Fibroblast of peridontal ligament (primary cell): ENCODE results near the gene CABP1.
"Not testable (repeated sequence)": the region's sequence is repeated elsewhere in the genome, so short reads cannot be mapped to it uniquely, and the experiment has no call there.

Experiments used
- DNase-seq: peaks from one replicate; pipeline ENCODE4 v3.0.0-alpha.2; 2010; ENCODE audit errors: extremely low read depth

Gene CABP1

DNA sequence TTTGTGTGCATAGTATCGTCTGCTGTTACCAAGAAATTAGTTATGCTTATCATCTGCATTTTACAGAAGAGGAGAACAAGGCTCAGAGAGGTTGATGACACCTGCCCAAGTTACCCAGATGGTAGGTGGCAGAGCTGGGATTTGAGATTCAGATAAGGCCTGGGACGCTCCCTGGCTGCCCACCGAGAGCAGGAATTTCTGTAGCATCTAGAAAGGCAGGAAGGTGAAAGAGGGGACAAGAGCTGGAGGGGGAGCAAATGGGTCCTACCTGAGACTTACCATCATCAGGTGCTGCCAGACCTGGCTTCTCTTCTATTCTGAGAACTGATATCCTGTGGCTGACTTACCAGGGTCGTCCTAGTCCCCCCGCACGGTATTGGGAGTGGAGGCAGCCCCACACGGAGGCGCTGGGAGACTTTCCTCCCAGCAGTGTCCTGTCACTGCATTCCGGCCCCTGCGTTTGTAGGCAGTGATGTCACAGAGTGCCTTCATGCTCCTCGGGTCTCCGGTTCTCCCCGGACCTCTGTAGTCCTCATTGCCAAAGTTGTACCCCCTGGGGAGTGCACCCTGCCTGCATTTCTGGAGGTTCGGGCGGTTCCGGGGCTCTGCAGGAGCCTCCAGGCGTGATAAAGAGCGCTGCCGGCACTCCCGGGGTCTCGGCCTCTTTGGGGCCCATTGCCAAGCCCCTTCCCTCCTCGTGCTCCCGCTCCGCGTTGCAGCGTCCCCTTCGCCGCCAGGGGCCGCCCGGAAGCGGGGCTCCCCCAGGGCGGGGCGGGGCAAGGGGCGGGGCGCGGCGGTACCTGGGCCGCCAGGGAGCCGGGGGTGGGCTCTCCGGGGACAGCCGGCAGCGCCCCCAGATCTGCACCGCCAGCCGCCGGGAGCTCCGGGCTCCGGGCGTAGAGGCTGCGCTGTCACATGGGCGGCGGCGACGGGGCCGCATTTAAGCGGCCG lies at the start of gene CABP1:
Gene CABP1, plus strand, starts transcription at position 856 of the 951 bp plus-strand sequence. Its CDS starts 60 bp downstream, at position 916.
- DNase-seq, result no peak

DNA sequence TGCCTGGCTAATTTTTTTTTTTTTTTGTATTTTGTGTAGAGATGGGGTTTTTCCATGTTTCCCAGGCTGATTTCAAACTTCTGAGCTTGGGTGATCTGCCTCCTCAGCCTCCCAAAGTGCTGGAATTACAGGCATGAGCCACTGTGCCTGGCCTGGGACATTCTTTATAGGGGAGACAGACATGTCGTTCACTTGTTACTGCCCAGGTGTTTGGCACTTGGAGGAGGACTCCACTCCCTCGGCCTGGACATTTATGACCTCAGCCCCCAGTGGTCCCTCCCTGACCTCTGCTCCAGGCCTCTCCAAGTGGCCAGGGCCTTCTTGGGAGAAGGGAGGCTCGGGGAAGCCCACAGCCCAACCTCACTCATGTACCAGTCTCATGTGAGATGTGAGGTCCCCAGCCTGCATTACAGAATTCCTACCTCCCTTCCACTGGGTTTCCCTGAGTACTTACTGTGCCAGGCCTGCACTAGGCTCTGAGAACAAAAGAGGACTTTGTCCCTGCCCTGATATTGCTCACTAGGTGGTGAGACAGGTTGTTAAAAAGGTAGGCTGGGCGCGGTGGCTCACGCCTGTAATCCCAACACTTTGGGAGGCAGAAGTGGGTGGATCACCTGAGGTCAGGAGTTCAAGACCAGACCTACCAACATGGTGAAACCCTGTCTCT lies 49.6 kb upstream of the CABP1 start:
- DNase-seq, result no peak

DNA sequence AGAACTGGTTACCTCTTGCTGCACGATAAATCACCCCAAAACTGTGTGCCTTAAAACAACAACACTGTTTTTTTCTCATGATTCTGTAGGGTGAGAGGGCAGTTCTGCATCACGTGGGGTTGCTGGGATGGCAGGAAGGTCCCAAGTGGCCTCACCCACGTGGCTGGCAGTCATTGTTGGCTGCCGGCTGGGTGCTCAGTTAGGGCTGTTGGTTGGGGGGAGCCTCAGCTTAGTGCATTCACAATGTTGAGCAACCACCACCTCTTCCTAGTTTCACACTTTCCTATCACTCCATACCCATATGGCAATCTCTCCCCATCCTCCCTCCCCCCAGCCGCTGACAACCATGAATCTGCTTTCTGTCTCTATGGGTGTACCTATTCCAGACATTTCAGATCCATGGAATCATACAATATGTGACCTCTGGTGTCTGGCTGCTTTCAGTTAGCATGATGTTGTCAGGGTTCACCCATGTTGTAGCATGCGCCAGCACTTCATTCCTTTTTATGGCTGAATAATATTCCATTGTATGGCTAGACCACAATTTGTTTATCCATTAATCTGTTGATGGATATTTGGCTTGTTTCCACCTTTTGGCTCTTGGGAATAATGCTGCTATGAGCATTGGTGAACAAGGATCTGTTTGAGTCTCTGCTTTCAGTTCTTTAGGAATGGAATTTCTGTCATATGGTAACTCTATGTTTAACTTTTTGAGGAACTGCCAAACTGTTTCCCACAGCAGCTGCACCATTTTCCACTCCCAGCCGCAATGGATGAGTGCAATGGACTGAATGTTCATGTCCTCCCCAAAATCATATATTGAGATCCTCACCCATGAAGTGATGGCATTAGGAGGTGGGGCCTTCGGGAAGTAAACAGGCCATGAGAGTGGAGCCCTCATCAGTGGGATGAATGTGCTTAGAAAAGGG lies 48.0 kb upstream of the CABP1 start:
- no peak for DNase-seq

DNA sequence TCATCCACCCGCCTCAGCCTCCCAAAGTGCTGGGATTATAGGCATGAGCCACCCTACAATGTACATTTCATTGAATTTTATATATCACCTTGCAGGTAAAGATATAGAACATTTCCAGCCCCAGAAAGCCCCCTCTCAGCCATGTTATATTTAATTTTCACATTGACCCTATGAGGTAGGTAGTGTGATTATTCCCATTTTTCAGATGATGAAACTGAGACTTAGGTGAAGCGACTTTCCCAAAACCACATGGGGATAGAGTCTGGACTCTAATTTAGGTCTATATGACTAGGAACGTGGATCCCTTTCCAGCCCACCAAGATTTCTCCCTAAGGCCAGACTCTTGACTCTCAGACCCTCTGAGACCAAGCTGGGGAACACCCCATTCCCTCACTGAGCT lies 43.5 kb upstream of the CABP1 start:
- no peak for DNase-seq

DNA sequence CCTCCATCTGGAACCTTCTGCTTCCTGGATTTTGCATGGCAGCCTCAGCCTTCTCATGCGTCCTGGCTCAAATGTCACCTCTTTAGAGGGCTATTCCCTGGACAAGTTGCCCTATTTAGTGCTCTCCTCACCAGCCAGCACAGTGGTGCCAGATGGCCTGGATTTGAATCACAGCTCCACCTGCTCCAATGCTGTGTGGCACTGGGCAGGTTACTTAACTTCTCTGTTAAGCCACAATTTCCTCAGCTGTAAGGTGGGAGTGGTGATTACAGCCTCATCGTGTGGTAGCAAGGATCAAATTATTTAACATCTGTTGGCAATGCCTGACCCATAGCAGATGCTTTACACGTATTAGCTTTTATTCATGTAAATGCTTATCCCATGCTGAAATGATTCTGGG lies 42.6 kb upstream of the CABP1 start:
- DNase-seq, result no peak

DNA sequence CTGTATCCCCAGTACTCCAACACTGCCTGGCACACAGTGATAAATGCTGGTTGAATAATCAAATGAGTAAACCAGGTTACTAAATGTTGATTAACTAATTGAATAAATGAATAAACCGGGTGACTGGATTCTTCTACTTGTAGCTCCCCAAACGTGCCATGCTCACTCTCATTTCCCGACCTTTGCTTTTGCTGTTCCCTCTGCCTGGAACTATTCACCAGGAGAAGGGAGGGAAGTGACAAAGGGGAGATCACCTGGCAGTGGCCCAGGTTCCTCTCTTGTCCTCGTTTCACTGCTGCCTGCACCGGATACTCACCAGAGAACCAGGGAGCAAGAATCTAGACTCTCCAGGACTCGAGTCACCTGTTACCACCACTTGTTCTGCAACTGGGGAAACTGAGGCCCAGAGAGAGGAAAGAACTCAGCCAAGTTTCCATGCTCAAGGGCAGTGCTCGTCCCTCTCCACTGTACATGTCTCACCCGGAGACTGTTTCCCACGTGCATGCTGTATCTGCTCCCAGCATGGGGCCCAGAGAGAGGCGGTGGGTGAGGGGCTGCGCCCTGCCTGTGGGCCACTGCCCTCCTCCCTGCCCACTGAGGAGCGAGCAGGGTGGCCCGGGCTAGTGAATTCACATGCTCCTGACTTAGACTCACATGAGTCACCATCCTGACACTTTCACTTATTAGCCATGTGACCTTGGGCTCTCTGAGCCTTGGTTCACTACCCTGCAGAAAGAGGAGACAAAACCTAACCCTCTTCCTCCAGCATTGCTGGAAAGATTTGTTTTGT lies 41.6 kb upstream of the CABP1 start:
- peak; percentile 22 for DNase-seq

DNA sequence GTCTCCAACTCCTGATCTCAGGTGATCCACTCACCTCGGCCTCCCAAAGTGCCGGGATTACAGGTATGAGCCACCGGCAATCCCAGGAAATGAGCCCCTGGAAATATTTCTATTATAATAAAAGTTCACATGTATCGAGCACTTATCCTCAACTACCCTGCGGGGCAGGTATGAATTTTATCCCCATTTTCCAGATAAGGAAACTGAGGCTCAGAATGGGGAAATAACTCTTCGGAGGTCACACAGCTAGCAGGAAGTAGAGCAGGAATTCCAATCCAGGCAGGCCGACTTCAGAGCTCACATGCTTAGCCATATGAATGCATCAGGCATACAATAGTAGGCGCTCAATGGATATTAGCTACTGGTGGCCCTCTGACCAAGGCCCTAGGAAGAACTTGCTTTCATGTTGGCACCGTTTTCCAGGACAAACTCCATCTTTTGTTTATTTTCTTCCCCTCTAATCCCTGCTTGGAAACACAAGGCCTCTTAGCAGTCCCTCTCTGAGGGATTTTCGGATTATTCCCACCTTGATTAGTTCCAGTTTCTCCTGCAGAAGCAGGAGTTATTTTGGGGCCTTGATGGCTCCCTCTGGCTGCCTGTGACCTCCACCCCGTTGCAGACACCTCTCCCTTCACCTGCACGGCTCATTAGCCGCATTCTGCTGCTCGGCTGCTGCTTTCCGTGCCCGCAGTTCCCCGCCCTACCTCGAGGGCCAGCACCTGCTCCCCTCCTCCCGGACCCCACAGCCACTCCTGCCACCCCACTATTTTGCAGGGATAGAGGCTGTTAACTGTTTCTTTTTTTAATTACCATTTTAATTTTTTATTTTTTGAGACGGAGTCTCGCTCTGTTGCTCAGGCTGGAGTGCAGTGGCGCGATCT lies 40.5 kb upstream of the CABP1 start:
- DNase-seq, result no peak

DNA sequence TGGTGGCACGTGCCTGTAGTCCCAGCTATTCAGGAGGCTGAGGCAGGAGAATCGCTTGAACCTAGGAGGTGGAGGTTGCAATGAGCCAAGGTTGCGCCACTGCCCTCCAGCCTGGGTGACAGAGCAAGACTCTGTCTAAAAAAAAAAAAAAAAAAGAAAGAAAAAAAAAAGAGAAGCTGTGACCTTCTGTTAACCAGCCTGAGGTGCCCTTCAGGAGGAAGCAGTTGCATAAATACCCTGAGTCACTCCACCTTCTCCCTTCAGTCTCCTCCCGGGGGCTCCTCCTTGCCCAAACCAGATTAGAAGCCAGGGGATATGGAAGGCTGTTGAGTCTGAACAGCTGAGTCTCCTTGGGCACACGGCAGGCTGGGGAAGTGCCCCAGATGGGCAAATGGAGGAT lies 38.0 kb upstream of the CABP1 start:
- DNase-seq, result not testable (repeated sequence)

DNA sequence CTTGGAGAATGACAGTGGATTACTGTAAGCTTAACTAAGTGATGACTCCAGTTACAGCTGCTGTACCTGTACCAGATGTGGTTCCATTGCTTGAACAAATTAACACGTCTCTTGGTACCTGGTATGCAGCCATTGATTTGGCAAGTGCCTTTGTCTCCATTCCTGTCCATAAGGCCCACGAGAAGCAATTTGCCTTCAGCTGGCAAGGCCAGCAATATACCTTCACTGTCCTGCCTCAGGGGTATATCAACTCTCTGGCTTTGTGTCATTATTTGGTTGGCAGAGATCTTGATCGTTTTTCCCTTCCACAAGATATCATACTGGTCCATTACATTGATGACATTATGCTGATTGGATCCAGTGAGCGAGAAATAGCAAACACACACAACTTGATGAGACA lies 29.9 kb upstream of the CABP1 start:
- DNase-seq, result no peak

DNA sequence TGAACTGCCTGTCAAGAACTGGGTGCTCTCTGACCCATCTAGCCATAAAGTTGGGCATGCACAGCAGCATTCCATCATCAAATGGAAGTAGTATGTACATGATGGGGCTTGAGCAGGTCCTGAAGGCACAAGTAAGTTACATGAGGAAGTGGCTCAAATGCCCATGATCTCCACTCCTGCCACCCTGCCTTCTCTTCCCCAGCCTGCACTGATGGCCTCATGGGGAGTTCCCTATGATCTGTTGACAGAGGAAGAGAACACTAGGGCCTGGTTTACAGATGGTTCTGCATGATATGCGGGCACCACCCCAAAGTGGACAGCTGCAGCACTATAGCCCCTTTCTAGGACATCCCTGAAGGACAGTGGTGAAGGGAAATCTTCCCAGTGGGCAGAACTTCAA lies 28.9 kb upstream of the CABP1 start:
- not testable (repeated sequence) for DNase-seq

DNA sequence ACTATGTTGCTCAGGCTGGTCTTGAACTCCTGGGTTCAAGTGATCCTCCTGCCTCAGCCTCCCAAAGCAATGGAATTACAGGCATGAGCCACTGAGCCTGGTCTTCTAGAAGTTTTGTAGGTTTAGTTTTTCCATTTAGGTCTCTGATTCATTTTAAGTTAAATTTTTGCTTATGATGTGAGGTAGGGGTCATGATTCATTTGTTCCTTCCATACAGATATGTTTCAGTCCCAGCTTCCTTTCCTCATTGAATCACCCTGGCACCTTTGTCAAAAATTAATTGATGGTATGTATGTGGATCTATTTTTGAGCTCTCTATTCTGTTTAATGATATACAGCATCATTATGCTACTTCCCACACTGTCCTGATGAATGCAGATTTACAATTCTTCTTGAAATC lies 25.6 kb upstream of the CABP1 start:
- no peak for DNase-seq

DNA sequence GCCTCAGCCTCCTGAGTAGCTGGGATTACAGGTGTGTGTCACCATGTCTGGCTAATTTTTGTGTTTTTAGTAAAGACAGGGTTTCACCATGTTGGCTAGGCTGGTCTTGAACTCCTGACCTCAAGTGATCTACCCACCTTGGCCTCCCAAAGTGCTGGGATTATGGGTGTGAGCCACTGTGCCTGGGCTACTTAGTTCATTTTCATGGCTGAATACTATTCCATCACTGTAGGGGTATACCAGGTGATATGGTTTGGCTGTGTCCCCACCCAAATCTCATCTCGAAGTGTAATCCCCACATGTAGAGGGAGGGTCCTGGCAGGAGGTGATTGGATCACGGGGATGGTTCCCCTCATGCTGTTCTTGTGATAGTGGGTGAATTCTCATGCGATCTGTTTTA lies 23.2 kb upstream of the CABP1 start:
- DNase-seq, result not testable (repeated sequence)

DNA sequence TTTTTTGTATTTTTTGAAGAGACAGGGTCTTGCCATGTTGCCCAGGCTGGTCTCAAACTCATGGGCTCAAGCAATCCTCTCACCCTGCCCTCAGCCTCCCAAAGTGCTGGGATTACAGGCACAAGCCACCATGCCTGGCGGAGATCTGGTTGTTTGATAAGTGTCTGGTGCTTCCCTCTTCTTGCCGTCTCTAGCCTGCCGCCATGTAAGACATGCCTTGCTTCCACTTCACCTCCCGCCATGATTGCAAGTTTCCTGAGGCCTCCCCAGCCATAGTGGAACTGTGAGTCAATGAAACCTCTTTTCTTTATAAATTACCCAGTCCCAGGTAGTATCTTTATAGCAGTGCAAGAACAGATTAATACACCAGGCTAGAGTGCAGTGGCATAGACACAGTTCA lies 22.7 kb upstream of the CABP1 start:
- DNase-seq, result not testable (repeated sequence)

DNA sequence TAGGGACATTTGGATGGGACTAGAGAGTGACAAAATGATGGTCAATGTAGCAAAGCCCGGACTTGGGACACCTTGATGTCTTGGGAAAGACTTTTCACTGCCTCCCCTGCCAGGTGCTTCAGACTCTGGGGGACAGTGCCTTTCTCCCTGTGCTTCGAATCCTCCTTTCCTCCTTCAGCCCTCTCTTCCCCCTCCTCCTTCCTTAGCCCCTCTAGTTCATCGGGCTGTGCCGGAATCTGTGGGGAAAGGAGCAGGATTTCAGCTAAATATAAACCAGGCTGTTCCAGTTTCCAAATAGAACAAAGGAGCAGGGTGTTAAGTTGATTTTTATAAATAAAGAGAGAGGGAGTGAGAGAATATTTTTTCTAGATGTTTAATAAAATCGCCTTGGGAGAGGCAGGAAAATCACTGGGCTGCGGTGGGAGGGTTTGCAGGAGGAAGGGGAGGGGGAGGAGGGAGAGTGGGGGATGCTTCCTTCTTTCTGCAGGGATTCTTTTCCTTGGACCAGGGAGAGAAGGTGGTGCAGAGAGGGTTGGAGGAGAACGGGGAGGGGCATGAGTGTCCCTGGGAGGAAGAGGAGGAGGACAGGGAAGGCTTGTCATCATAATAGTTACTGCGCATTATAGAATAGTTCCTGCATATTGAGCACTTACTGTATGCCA lies 21.3 kb upstream of the CABP1 start:
- DNase-seq, result no peak

DNA sequence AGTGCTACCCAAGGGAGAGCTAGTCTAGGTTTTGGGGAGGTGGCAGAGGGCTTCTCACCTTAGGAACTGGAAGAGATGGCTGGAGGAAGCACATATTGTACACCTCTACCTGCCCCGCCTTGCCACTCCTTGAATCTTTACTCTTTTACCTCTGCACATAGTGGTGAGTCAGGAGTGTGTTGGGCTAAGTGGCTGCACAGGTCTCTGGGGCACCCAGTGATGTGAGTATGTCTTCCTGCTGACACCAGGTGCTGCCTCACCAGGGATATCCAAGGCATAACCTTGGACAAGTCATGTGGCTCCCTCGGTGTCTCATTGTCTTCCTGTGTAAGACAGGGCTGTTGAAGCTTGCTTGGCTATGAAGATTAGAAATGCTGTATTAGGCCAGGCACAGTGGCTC lies 19.8 kb upstream of the CABP1 start:
- no peak for DNase-seq

DNA sequence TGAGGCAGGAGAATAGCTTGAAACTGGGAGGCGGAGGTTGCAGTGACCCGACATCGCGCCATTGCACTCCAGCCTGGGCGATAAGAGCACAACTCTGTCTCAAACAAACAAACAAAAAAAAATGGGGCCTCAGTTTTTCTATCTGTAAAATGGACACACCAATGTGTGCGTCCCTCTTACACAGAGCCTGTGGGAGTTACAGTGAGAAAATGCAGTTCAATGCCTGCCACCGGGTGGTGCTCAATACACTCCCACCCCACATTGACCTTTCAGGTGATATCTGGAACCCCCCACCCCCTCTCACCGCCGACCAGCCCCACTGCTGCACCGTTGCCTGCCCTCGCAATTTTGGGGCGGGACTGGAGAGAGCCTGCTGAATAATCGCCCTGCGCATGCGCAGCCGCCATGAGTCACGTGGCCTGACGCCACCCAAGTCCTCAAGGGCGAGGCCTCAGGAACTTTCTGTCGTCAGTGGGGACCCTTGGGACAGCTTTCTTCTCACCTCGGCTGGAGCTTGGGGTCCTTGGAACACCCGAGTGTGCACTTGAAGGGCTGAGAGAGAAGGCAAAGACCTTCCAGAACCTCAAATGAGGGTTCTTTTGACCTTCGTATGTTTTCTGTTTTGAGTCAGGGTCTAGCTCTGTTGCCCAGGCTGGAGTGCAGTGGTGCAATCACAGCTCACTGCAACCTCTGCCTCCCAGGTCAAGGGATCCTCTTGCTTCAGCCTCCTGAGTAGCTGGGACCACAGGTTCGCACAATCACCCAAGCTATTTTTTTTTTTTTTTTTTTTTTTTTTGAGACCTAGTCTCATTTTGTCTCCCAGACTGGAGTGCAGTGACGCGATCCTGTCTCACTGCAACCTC lies 14.6 kb upstream of the CABP1 start:
- DNase-seq, result no peak

DNA sequence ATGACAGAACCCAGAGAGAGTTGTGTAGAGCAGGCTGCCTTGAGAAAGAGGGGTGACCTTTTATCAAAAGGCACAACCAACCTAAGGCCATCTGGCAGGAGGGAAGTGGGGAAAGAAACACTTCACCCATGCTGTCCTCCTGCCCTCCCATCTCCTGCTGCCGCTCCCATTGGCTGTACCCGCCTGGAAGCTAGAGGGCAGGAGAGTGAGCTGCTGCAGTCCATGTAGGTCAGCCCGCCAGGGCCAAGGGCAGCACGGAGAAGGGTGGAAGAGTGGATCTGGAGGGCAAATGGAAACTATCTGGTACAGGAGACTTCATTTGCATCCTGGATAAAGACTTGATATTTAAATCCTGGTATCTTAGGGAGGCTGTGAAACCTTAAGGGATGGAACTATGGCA lies 11.5 kb upstream of the CABP1 start:
- no peak for DNase-seq

DNA sequence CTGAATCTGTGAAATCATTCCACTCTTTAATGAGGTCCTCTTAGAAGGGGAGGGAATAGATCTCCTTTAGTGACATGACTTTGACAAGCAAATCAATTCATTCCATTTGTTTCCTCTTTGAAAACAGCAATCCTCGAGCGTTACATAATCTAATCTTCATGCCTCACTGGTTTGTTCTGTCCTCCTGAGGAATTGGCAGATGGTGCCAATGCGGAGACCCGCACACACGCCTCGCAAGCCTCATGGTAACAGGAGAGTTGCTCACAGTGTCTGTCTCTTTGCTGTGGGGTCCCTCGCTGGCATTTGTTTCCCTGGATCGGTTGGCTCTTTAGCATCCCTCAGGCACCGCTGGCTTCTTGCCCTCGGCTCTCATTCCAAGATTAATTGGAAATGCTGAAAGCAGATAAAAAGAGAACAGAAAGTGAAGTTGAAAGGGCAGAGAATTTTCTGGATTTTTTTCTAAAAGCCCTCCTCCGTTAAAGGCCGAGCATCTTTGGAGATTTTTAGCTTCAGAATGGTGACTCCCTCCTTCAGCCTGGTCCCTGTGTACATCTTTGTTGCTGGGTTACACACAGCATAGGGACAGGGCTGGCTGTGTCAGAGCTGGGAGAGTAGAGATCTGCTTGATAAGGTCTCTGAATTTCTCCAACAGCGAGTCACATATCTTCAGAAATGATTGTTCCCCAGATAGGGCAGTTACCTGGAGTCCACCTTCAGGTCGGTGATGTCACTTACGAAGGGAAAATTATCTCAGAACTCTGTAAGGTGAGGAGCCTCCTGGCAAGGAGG lies 10.1 kb upstream of the CABP1 start:
- DNase-seq, result no peak
